ENCODE data around the gene MRPS5.
"Not testable (repeated sequence)": the region's sequence is repeated elsewhere in the genome, so short reads cannot be mapped to it uniquely, and the experiment has no call there.

MRPS5 gene

GRCh38 chr2:95043300-95044093, 78.1 kb downstream of the MRPS5 start:
- DNase-seq, result no peak

- no peak for DNase-seq
Measured at GRCh38 chr2:95042472-95043271, 78.9 kb downstream of the MRPS5 start.

GRCh38 chr2:95041824-95042442, 79.7 kb downstream of the MRPS5 start:
- DNase-seq, result no peak

- DNase-seq, result no peak
Measured at GRCh38 chr2:95041060-95041823, 80.4 kb downstream of the MRPS5 start.

- DNase-seq, result no peak
Measured at GRCh38 chr2:95040426-95040825, 81.2 kb downstream of the MRPS5 start.

- DNase-seq, result no peak
Measured at GRCh38 chr2:95039978-95040377, 81.6 kb downstream of the MRPS5 start.

GRCh38 chr2:95039363-95039762, 82.2 kb downstream of the MRPS5 start:
- DNase-seq, result no peak

GRCh38 chr2:95038635-95039298, 82.8 kb downstream of the MRPS5 start:
- DNase-seq, result no peak

- DNase-seq, result not testable (repeated sequence)
Measured at GRCh38 chr2:95037841-95038585, 83.6 kb downstream of the MRPS5 start.

GRCh38 chr2:95037384-95037839, 84.2 kb downstream of the MRPS5 start:
- DNase-seq, result no peak

- DNase-seq, result no peak
Measured at GRCh38 chr2:95036596-95037383, 84.8 kb downstream of the MRPS5 start.

Measured in activated effector memory CD4-positive, alpha-beta T cell treated with Interleukin-2 at 50 U/mL for 16 hours (primary cell).